Endothelial cell of umbilical vein (primary cell): Measurements from ENCODE around the gene PON3. TPM values are rescaled to one million over a fixed set of nuclear protein-coding genes. Genes with fewer than 3 reads are reported as not detected.

ENCODE experiments used
- BruUV-seq: library from RNA; stranded (reverse); fragments of 400-500 nt; replicated peaks from 2 replicates; lab custom pipeline; 2021; lab: Mats Ljungman, UMichigan
- CTCF ChIA-PET: fragments of 300-600, 350-600 bp; sonication (Branson Sonifier 250); formaldehyde crosslinking; loops from one replicate; lab custom pipeline; 2021; ENCODE audit warnings: antibody characterized with exemption, inconsistent platforms; lab: Charles Lee
- POLR2A ChIA-PET: fragments of 300-600, 350-600 bp; sonication (Branson Sonifier 250); formaldehyde crosslinking; loops from one replicate; lab custom pipeline; 2021; ENCODE audit warnings: antibody characterized with exemption, inconsistent platforms; lab: Charles Lee
- DNase-seq: peaks from one replicate; pipeline ENCODE4 v3.0.0-alpha.2; 2011; ENCODE audit warnings: low read depth, low spot score
- FAIRE-seq: peaks from 2 replicates; lab custom pipeline; 2011; peaks lifted over from hg19 to GRCh38; lab: Jason Lieb, UNC
- H2AFZ ChIP-seq: 2 replicates; pipeline ENCODE4 v1.6.0; 2012; ENCODE audit warnings: low read depth, low read length, control low read depth, inconsistent platforms
- H3K27ac ChIP-seq: 2 replicates; pipeline ENCODE4 v1.5.1; 2011; ENCODE audit warnings: low read depth, mild to moderate bottlenecking, control low read depth, low read length, moderate library complexity; ENCODE audit not compliant: insufficient read depth
- H3K27me3 ChIP-seq, 2 experiments: 2 replicates each; pipeline versions ENCODE4 v1.6.0 to v1.6.1; 2011; ENCODE audit warnings: low read length in 2 of 2, mixed read lengths in 1 of 2; ENCODE audit not compliant: control insufficient read depth in 2 of 2, insufficient read depth in 2 of 2
- H3K36me3 ChIP-seq, 2 experiments: 2 replicates in 1 of 2; 3 replicates in 1 of 2; pipeline ENCODE4 v1.5.1; 2011; ENCODE audit warnings: low read length in 2 of 2, mild to moderate bottlenecking in 1 of 2, moderate library complexity in 1 of 2; ENCODE audit not compliant: control insufficient read depth in 2 of 2, insufficient read depth in 2 of 2; ENCODE audit errors: extremely low read depth in 1 of 2
- H3K4me1 ChIP-seq: 3 replicates; pipeline ENCODE4 v1.5.1; 2011; ENCODE audit warnings: mild to moderate bottlenecking, low read length; ENCODE audit not compliant: control insufficient read depth, insufficient read depth; ENCODE audit errors: extremely low read depth
- H3K4me2 ChIP-seq: 2 replicates; pipeline ENCODE4 v1.6.1; 2011; ENCODE audit warnings: low read length, control low read depth, mixed read lengths; ENCODE audit not compliant: insufficient read depth
- H3K4me3 ChIP-seq, 3 experiments: fragments of 200-600 bp in 1 of 3; sonication (generic), shearing (Covaris generic) in 1 of 3; replicated peaks in 1 of 3; 2 replicates each; pipeline ENCODE4 v1.5.1; 2011 to 2016; ENCODE audit warnings: control low read depth in 3 of 3, low read length in 3 of 3, mild to moderate bottlenecking in 2 of 3, inconsistent platforms in 1 of 3, low read depth in 1 of 3, moderate library complexity in 1 of 3; ENCODE audit not compliant: insufficient read depth in 1 of 3
- H3K79me2 ChIP-seq: 2 replicates; pipeline ENCODE4 v1.6.0; 2012; ENCODE audit warnings: low read length, inconsistent platforms; ENCODE audit not compliant: control insufficient read depth, insufficient read depth
- H3K9ac ChIP-seq: replicated peaks from 2 replicates; pipeline ENCODE3; 2011; ENCODE audit warnings: low read length, control low read depth; ENCODE audit not compliant: insufficient read depth; ENCODE audit errors: extremely low read depth
- H3K9me1 ChIP-seq: replicated peaks from 3 replicates; pipeline ENCODE4 v1.6.0; 2011; ENCODE audit warnings: mild to moderate bottlenecking, low read length; ENCODE audit not compliant: control insufficient read depth, insufficient read depth; ENCODE audit errors: extremely low read depth
- H3K9me3 ChIP-seq: replicated peaks from 2 replicates; pipeline ENCODE4 v1.5.1; 2012; ENCODE audit warnings: low read length, inconsistent platforms; ENCODE audit not compliant: control insufficient read depth, insufficient read depth
- H4K20me1 ChIP-seq: replicated peaks from 2 replicates; pipeline ENCODE3; 2011; ENCODE audit warnings: mild to moderate bottlenecking, low read length; ENCODE audit not compliant: control insufficient read depth, insufficient read depth; ENCODE audit errors: extremely low read depth
- CTCF ChIP-seq, 2 donors: IDR thresholded peaks; 1 replicate in 1 of 2; 2 replicates in 1 of 2; pipeline ENCODE4 v1.5.1; 2011; ENCODE audit warnings: low read length in 2 of 2, mild to moderate bottlenecking in 2 of 2, moderate library complexity in 2 of 2, control low read depth in 1 of 2, inconsistent platforms in 1 of 2, low read depth in 1 of 2; ENCODE audit not compliant: insufficient read depth in 1 of 2; ENCODE audit errors: extremely low read depth in 1 of 2
- EZH2 ChIP-seq: IDR thresholded peaks from 2 replicates; pipeline ENCODE4 v1.6.1; 2012; ENCODE audit warnings: borderline replicate concordance, low read depth, mild to moderate bottlenecking, moderate library complexity, low read length, inconsistent platforms; ENCODE audit not compliant: severe bottlenecking
- FOS ChIP-seq: IDR thresholded peaks from 2 replicates; pipeline ENCODE4 v1.6.1; 2011; ENCODE audit warnings: mild to moderate bottlenecking, low read length, moderate library complexity, borderline replicate concordance; ENCODE audit not compliant: insufficient read depth
- GATA2 ChIP-seq: IDR thresholded peaks from 2 replicates; pipeline ENCODE4 v1.7.0; 2011; ENCODE audit warnings: low read depth, mild to moderate bottlenecking, moderate library complexity, mixed read lengths, low read length; ENCODE audit not compliant: insufficient read length, insufficient read depth
- JUN ChIP-seq: IDR thresholded peaks from 2 replicates; pipeline ENCODE4 v1.6.1; 2011; ENCODE audit warnings: borderline replicate concordance, low read depth; ENCODE audit not compliant: insufficient read length, insufficient read depth
- MAX ChIP-seq: IDR thresholded peaks from 2 replicates; pipeline ENCODE4 v1.6.1; 2011; ENCODE audit not compliant: insufficient read depth, insufficient read length
- MYC ChIP-seq: IDR thresholded peaks from one replicate; pipeline ENCODE4 v1.6.1; 2011; ENCODE audit warnings: mild to moderate bottlenecking, low read depth, low read length
- POLR2A ChIP-seq: IDR thresholded peaks from 2 replicates; pipeline ENCODE4 v1.6.1; 2012; ENCODE audit warnings: low read depth, mild to moderate bottlenecking, control low read depth, low read length
- POLR2AphosphoS5 ChIP-seq: IDR thresholded peaks from 2 replicates; pipeline ENCODE4 v1.6.1; 2012; ENCODE audit warnings: low read depth, mild to moderate bottlenecking, control low read depth, low read length, moderate library complexity; ENCODE audit not compliant: insufficient read depth
- dilution Hi-C: fragments of 300-500 bp; cut with MboI; formaldehyde crosslinking; loops from one replicate; pipeline ENCODE4 v1.15.0; 2019; ENCODE audit warnings: low sequenced_read_pairs; ENCODE audit not compliant: extremely low pct_ligation_motif_present
- intact Hi-C: fragments of 100-400 bp; cut with micrococcal nuclease; formaldehyde crosslinking; loops from one replicate; pipeline ENCODE4 v1.10.0; 2022
- polyA plus RNA-seq, 4 experiments: library from polyadenylated mRNA; depleted of rRNA in 3 of 4; stranded (reverse) in 3 of 4; unstranded in 1 of 4; fragments of >200 nt; gene quantifications; 2 replicates each; pipeline versions ENCODE4 v1.2.1 to v1.2.3, GENCODE V29; 2011 to 2012; ENCODE audit warnings: missing spikeins in 1 of 4
- total RNA-seq: library from RNA; stranded (reverse); gene quantifications from 2 replicates; pipeline ENCODE4 v1.2.3, GENCODE V29; 2021

The PON3 gene
- total and polyA plus RNA-seq, 2 donors (not counting 3 experiments of a cell fraction or from before 2014, with no cell fraction given) = 0.83 to 3.4 TPM

GRCh38 chr7:95411666-95412065 lies 15.5 kb upstream of the PON3 start:
- Histone ChIP-seq H3K27me3 (no peaks in the 10 kb centered on the region), H2AFZ (no peak overlapping the region), H3K9me1 (no peaks in the 10 kb centered on the region), H3K4me2 (no peak overlapping the region), H3K4me1 (no peaks in the 10 kb centered on the region), H4K20me1 (no peaks in the 10 kb centered on the region), H3K9ac (no peak overlapping the region), H3K27ac (no peak overlapping the region), H3K36me3 (peaks cover 8 to 22% of the 10 kb centered on the region in 2 experiments), H3K9me3 (no peaks in the 10 kb centered on the region), H3K79me2 (no peaks in the 10 kb centered on the region), H3K4me3 (no peak overlapping the region)
- FAIRE-seq (no peak), DNase-seq (no peak)
- dilution Hi-C loops (no loop called here), intact Hi-C loops (no loop called here)
- no TSS peak for BruUV-seq
- ChIA-PET POLR2A (no interaction called here), CTCF (interaction anchor here (1.6 kb wide), 1 partner anchor 16 kb away, joined by 4 read pairs; no protein-coding TSS in a partner anchor)
- no peak for TF ChIP-seq MYC
- no peak for TF ChIP-seq GATA2
- no peak for TF ChIP-seq POLR2AphosphoS5
- TF ChIP-seq POLR2A = no peak
- no peak for TF ChIP-seq MAX

- dilution Hi-C loops = no loop called here
- H3K27me3 ChIP-seq = no peaks in the 10 kb centered on the region
- no peak overlapping the region for H2AFZ ChIP-seq
- H3K4me3 ChIP-seq = no peak overlapping the region
- no peak overlapping the region for H3K27ac ChIP-seq
- H3K9me3 ChIP-seq = no peaks in the 10 kb centered on the region
- DNase-seq (no peak), FAIRE-seq (no peak)
- no peak overlapping the region for H3K9ac ChIP-seq
- no peaks in the 10 kb centered on the region for H3K9me1 ChIP-seq
- ChIA-PET POLR2A (no interaction called here), CTCF (interaction anchor here (1.0 to 1.6 kb wide), 3 partner anchors 15 to 66 kb away, joined by 4 to 5 read pairs (median 4); no protein-coding TSS in a partner anchor)
- H3K36me3 ChIP-seq = peaks cover 8 to 22% of the 10 kb centered on the region in 2 experiments
- no peaks in the 10 kb centered on the region for H4K20me1 ChIP-seq
- BruUV-seq = no TSS peak
- TF ChIP-seq JUN (peak; percentile 39), GATA2 (no peak), CTCF (IDR thresholded peaks at IDR 0.05; ENCODE audit: extremely low read depth in 1 of 2, insufficient read depth in 1 of 2, low read depth in 1 of 2, low read length in 2 of 2) (no peak), MAX (no peak), POLR2A (no peak), POLR2AphosphoS5 (no peak), EZH2 (no peak), MYC (no peak), FOS (peak; percentile 35)
- no peaks in the 10 kb centered on the region for H3K79me2 ChIP-seq
- H3K4me2 ChIP-seq = no peak overlapping the region
- intact Hi-C loops = no loop called here
- H3K4me1 ChIP-seq = no peaks in the 10 kb centered on the region
These were observed 14.9 kb upstream of the PON3 start for GRCh38 chr7:95411036-95411435.
